Left ventricle myocardium inferior (tissue), 1 donor: Measurements from ENCODE around the gene DDX25. TPM values are rescaled to one million over a fixed set of nuclear protein-coding genes. Genes with fewer than 3 reads are reported as not detected.

Experiments used
- DNase-seq: peaks from one replicate; pipeline ENCODE4 v3.0.0-alpha.2; 2020
- H3K27ac ChIP-seq: fragments of 200-600 bp; replicated peaks from 2 replicates; pipeline ENCODE4 v1.8.0; 2021
- H3K27me3 ChIP-seq: fragments of 200-600 bp; 2 replicates; pipeline ENCODE4 v1.8.0; 2021; ENCODE audit warnings: low read depth
- H3K36me3 ChIP-seq: fragments of 200-600 bp; 2 replicates; pipeline ENCODE4 v1.8.0; 2021
- H3K4me1 ChIP-seq: fragments of 200-600 bp; 2 replicates; pipeline ENCODE4 v1.8.0; 2021
- H3K4me3 ChIP-seq: fragments of 200-600 bp; 2 replicates; pipeline ENCODE4 v1.8.0; 2021; ENCODE audit warnings: mild to moderate bottlenecking, moderate library complexity
- H3K9me3 ChIP-seq: fragments of 200-600 bp; replicated peaks from 2 replicates; pipeline ENCODE4 v1.8.0; 2021
- intact Hi-C: fragments of 100-400 bp; cut with micrococcal nuclease; formaldehyde crosslinking; loops from one replicate; pipeline ENCODE4 v1.11.0; 2022
- total RNA-seq: library from RNA; stranded (reverse); fragmentation: NEBNext Ultra II Directional; extraction: Animal tissue kit (Norgen Biotek cat#: 25700); gene quantifications from one replicate; pipeline ENCODE4 v1.2.1, GENCODE V29; 2021
- TF ChIP-seq, protein P1 (sequence below): fragments of 200-600 bp; IDR thresholded peaks from 2 replicates; pipeline ENCODE4 v1.8.0; 2021; ENCODE audit warnings: antibody characterized with exemption, mild to moderate bottlenecking, borderline replicate concordance
- donor health status: DM: no; HTN: yes; CAD: no; lungs with severe emphysema.

The DDX25 gene
- total RNA-seq, 1 donor from 2014 or later = 0.14 TPM

DNA sequence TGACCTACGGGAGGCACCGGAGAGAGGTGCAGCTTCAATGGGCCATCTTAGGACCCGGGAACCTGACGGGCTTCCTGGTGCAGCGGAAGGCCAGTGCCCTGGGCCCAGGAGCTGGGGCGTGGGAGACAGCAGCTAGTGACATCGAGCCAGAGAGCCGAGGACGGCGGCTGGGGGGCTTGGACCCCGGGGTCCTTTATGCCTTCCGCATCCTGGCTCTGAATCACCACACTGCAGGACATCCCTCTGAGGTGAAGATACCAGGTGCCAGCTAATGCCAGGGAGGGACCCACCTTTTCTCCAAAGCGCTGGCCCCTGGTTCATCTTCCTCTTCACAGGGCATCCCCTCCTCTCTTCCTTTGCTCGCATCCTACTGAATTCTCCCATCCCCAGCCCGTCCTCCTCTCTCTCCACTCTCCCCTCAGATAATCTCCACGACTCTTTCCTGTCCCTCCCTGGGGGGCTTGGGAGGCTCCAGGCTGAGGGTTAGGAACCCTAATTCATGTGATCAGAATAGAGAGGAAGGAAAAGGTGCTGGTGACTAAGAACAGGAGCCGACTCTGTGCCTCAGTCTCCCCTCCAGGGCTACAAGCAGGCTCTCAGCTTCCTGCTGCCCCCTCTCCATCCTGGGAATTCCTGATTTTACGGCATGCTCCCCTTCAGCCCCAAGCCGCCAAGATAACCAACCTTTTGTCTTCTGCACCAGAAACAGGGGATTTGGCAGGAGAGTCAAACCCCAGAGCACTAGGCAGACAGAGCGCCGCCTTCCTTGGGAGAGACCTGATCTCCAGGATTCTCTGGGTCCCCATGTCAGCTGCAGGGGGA, 50.0 kb downstream of the DDX25 start:
- DNase-seq = no peak
- peaks cover 25% of the 10 kb centered on the region for H3K4me1 ChIP-seq
- no peaks in the 10 kb centered on the region for H3K36me3 ChIP-seq
- TF ChIP-seq, protein P1, sequence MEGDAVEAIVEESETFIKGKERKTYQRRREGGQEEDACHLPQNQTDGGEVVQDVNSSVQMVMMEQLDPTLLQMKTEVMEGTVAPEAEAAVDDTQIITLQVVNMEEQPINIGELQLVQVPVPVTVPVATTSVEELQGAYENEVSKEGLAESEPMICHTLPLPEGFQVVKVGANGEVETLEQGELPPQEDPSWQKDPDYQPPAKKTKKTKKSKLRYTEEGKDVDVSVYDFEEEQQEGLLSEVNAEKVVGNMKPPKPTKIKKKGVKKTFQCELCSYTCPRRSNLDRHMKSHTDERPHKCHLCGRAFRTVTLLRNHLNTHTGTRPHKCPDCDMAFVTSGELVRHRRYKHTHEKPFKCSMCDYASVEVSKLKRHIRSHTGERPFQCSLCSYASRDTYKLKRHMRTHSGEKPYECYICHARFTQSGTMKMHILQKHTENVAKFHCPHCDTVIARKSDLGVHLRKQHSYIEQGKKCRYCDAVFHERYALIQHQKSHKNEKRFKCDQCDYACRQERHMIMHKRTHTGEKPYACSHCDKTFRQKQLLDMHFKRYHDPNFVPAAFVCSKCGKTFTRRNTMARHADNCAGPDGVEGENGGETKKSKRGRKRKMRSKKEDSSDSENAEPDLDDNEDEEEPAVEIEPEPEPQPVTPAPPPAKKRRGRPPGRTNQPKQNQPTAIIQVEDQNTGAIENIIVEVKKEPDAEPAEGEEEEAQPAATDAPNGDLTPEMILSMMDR = no peak
- H3K27me3 ChIP-seq = peaks cover 11% of the 10 kb centered on the region
- no peak overlapping the region for H3K4me3 ChIP-seq
- H3K27ac ChIP-seq = no peak overlapping the region
- intact Hi-C loops = no loop called here
- H3K9me3 ChIP-seq = no peaks in the 10 kb centered on the region

DNA sequence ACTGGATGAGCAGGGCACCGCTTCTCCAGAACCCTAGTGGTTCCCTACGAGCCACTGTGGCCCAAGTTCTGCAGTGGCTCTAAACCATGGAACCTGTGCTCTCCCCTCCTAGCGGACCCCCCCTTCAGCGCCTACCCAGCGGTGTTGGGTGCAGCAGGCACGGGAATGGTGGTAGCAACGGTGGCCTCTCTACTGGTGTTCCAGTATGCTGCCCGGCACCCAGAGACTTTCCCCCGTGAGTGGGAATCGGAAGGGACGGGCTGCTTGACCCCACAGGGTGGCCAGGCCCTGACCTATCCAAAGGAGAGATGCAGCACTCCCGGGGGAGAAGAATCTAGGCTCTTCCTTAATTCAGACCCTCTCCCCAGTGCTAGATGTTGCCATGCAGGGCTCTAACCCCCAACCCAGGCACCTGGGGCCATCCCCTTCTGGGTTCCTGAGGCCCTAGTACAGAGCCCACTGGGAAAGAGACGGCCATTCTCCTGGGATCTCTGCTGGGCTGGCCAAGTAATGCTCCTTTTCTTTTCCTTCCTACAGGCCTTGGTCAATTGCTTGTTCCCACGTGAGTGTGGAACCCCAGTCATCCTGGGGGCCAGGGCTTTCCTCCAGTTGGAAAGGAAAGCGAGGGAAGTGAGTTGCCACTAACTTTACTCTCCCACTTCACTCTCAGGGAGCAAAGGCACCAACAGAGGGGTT, 50.8 kb downstream of the DDX25 start:
- Histone ChIP-seq H3K27me3 (peaks cover 11% of the 10 kb centered on the region), H3K27ac (peak overlapping the region; percentile 63), H3K4me3 (no peak overlapping the region), H3K36me3 (peaks cover 5% of the 10 kb centered on the region), H3K4me1 (peaks cover 25% of the 10 kb centered on the region), H3K9me3 (no peaks in the 10 kb centered on the region)
- TF ChIP-seq, protein P1 = no peak
- DNase-seq = no peak
- intact Hi-C loops = no loop called here

DNA sequence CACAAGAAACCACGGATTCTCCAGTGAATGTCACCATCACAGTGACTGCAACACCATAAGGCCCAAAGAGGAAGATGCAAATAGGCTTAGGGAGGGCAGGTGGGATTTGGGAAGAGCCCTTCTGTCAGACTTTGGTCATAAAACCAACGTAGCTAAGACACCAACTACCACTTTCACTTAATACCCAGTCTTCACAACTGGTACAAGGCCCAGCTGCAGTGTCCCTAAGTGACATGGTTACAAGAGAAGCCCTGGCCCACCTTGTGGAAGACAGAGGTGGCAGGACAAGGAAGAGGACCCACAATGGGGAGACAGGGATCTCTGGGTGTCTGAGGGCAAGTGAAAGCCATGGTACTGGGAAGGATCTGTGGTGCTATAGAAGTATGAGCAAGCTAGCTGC, 51.5 kb downstream of the DDX25 start:
- H3K27me3 ChIP-seq = peaks cover 8% of the 10 kb centered on the region
- peaks cover 20% of the 10 kb centered on the region for H3K4me1 ChIP-seq
- H3K4me3 ChIP-seq = no peak overlapping the region
- no peak for DNase-seq
- TF ChIP-seq, protein P1 = no peak
- no peaks in the 10 kb centered on the region for H3K9me3 ChIP-seq
- intact Hi-C loops = no loop called here
- H3K36me3 ChIP-seq = peaks cover 6% of the 10 kb centered on the region
- peak overlapping the region; percentile 63 for H3K27ac ChIP-seq

DNA sequence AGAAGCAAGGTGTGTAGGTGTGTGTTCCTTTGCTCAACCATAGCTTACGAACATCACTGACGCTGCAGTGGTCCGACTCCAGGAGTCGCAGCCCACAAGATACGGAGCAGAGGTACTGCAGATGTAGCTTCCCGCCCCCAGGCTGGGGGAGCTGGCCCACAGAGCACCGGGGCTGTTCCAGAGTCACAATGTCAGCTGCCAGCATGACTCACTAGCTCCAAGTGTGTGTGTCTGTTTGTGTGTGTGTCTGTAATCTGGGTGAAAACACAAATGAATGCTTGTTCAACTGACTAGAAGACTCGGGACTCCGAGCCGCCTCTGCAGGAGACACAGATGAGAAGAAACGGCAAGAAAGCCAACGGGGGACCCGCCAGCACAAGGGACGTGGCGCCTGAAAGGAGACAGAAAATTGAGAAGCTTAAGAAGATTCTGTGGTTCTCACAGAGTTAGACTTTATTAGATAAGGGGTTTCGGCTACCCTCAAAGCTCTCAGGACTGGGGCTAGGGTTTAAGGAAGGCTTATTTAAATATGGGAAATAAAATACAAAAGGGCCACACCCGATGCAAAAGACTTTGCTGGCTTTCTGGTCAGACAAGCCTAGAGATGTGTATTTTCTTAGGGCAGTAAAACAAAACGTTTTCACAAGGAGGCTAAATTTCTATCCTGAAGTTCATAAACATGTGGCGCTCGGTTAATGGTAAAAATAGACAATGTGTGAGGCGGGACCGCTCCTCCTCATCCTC, 52.3 kb downstream of the DDX25 start:
- Histone ChIP-seq H3K36me3 (peaks cover 12% of the 10 kb centered on the region), H3K4me3 (no peak overlapping the region), H3K4me1 (peaks cover 13% of the 10 kb centered on the region), H3K27me3 (peaks cover 3% of the 10 kb centered on the region), H3K27ac (peak overlapping the region; percentile 63), H3K9me3 (no peaks in the 10 kb centered on the region)
- TF ChIP-seq, protein P1 = no peak
- peak; percentile 61 for DNase-seq
- intact Hi-C loops = no loop called here

DNA sequence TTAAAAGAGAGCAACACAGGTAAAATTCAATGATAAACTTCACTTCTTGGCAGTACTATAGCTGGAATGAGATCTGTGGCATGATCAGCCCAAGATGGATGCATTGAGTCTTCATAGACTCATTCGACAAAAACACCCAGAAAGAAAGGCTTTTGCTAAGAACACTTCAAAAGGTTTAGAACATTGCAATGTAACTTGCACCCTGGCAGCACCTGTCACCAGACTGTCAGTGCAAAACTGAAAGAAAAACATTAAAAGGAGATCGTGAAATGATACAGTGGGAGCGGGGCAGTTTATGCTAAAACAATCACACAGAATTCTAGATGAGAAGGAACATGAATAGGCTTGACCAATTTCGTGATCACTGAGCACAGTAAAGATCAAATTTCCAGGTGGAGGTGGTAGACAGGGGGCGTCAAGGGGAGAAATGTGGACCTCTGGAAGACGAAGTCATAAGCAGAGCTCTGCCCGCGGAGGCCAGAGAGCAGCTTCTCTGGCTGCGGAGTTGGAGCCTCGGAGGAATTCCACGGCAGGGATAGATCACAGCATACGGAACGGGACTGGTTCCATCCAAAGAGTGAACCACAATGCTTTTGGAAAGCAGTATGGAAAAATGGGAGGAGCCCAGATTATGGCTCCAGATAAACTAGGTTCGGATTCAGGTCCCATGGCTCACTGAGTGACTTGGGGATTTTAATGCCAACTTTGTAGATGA, 53.5 kb downstream of the DDX25 start:
- peaks cover 3% of the 10 kb centered on the region for H3K4me1 ChIP-seq
- intact Hi-C loops = no loop called here
- no peak overlapping the region for H3K27ac ChIP-seq
- H3K4me3 ChIP-seq = no peak overlapping the region
- H3K9me3 ChIP-seq = peaks cover 9% of the 10 kb centered on the region
- no peak for DNase-seq
- H3K27me3 ChIP-seq = no peaks in the 10 kb centered on the region
- H3K36me3 ChIP-seq = peaks cover 21% of the 10 kb centered on the region
- TF ChIP-seq, protein P1 = no peak
